ENCODE measurements around the gene BORCS8.

BORCS8 gene

GRCh38 chr19:19213426-19214158 is 21.6 kb upstream of the BORCS8 start:
- no peak for DNase-seq

GRCh38 chr19:19212916-19213315 is 21.0 kb upstream of the BORCS8 start:
- no peak for DNase-seq

GRCh38 chr19:19211499-19212420 is 19.8 kb upstream of the BORCS8 start, which contains the start of gene NCAN:
Gene NCAN (plus strand): TSS chr19:19211958. CDS start chr19:19216954, 4,996 bp downstream.
- DNase-seq, result no peak

- DNase-seq, result no peak
Observed at GRCh38 chr19:19209372-19209771, 17.4 kb upstream of the BORCS8 start.

GRCh38 chr19:19207637-19208572 is 16.0 kb upstream of the BORCS8 start:
- DNase-seq, result no peak

GRCh38 chr19:19206938-19207337 is 15.0 kb upstream of the BORCS8 start:
- DNase-seq, result no peak

GRCh38 chr19:19205416-19206410 is 13.8 kb upstream of the BORCS8 start:
- no peak for DNase-seq

- DNase-seq, result no peak
Observed at GRCh38 chr19:19204181-19204580, 12.2 kb upstream of the BORCS8 start.

- peak; percentile 78 for DNase-seq
Observed at GRCh38 chr19:19203012-19203856, 11.3 kb upstream of the BORCS8 start, which contains the start of gene NR2C2AP. Gene NR2C2AP (minus strand): TSS chr19:19203414. CDS start chr19:19203060, 354 bp downstream.

GRCh38 chr19:19202707-19203011 is 10.7 kb upstream of the BORCS8 start:
- no peak for DNase-seq

- DNase-seq, result no peak
Observed at GRCh38 chr19:19201697-19202630, 10.0 kb upstream of the BORCS8 start.

- no peak for DNase-seq
Observed at GRCh38 chr19:19193926-19194325, 2.0 kb upstream of the BORCS8 start.

- no peak for DNase-seq
Observed at GRCh38 chr19:19192910-19193423, 1.0 kb upstream of the BORCS8 start.

- DNase-seq, result no peak
Observed at GRCh38 chr19:19191768-19192077, 229 bp downstream of the BORCS8 start.

- no peak for DNase-seq
Observed at GRCh38 chr19:19186742-19187141, 5.2 kb downstream of the BORCS8 start.

- no peak for DNase-seq
Observed at GRCh38 chr19:19185853-19186740, 5.9 kb downstream of the BORCS8 start.

GRCh38 chr19:19181488-19181998 is 10.4 kb downstream of the BORCS8 start:
- DNase-seq, result no peak

Measured in activated gamma-delta T cell (primary cell).